Epithelial cell of proximal tubule (primary cell): ENCODE results near the gene PLPP2. TPM values are rescaled to one million over a fixed set of nuclear protein-coding genes. Genes with fewer than 3 reads are reported as not detected.
"Not testable (repeated sequence)": the region's sequence is repeated elsewhere in the genome, so short reads cannot be mapped to it uniquely, and the experiment has no call there.

ENCODE experiments used
- DNase-seq: peaks from one replicate; pipeline ENCODE4 v3.0.0-alpha.2; 2011; ENCODE audit warnings: low read depth
- H3K4me3 ChIP-seq: 2 replicates; pipeline ENCODE4 v1.5.1; 2011; ENCODE audit warnings: low read depth, mild to moderate bottlenecking, low read length
- CTCF ChIP-seq: conservative IDR thresholded peaks from 2 replicates; pipeline ENCODE4 v1.5.1; 2012; ENCODE audit warnings: low read depth, mild to moderate bottlenecking, low read length
- total RNA-seq: library from RNA; depleted of rRNA; stranded (reverse); fragments of >200 nt; gene quantifications from 2 replicates; pipeline ENCODE4 v1.2.3, GENCODE V29; 2015

Gene PLPP2
- total RNA-seq, 1 donor from 2014 or later: 45.2 TPM

GRCh38 chr19:269241-269640 is 22.0 kb downstream of the PLPP2 start:
- TF ChIP-seq CTCF: no peak
- no peak overlapping the region for H3K4me3 ChIP-seq
- no peak for DNase-seq

- DNase-seq: no peak
- TF ChIP-seq CTCF: no peak
- no peak overlapping the region for H3K4me3 ChIP-seq
Observed at GRCh38 chr19:262125-262524, 29.1 kb downstream of the PLPP2 start.

GRCh38 chr19:256804-257203 is 34.4 kb downstream of the PLPP2 start:
- DNase-seq, H3K4me3 ChIP-seq: not testable (repeated sequence)

- not testable (repeated sequence) for H3K4me3 ChIP-seq, DNase-seq
Observed at GRCh38 chr19:252421-253186, 38.6 kb downstream of the PLPP2 start.

- no peak for TF ChIP-seq CTCF
- DNase-seq: no peak
- no peak overlapping the region for H3K4me3 ChIP-seq
Observed at GRCh38 chr19:246551-246950, 44.7 kb downstream of the PLPP2 start.

GRCh38 chr19:245900-246299 is 45.3 kb downstream of the PLPP2 start:
- DNase-seq: not testable (repeated sequence)

GRCh38 chr19:245457-245856 is 45.7 kb downstream of the PLPP2 start:
- DNase-seq: no peak
- TF ChIP-seq CTCF: no peak
- no peak overlapping the region for H3K4me3 ChIP-seq

More at GRCh38 chr19:245900-246299, 45.3 kb downstream of the PLPP2 start:
- H3K4me3 ChIP-seq: peak overlapping the region; percentile 35

Other genes with a start within 250 kb of the PLPP2 start
- gene OR4F17, start 184.3 kb downstream of the PLPP2 start, total RNA-seq: not detected in 2 replicates
- 12.0 and 21.3 TPM in 2 replicates for gene MIER2, start 53.4 kb upstream of the PLPP2 start, total RNA-seq
- 0.12 TPM in 1 of 2 replicates, not detected in the other for gene C2CD4C, start 117.7 kb upstream of the PLPP2 start, total RNA-seq
- 0.07 and 2.1 TPM in 2 replicates for gene SHC2, start 169.6 kb upstream of the PLPP2 start, total RNA-seq
- 0.17 TPM in 1 of 2 replicates, not detected in the other for gene MADCAM1, start 205.1 kb upstream of the PLPP2 start, total RNA-seq
- 56.4 and 78.1 TPM in 2 replicates for gene TPGS1, start 216.1 kb upstream of the PLPP2 start, total RNA-seq
- gene CDC34, start 240.4 kb upstream of the PLPP2 start, total RNA-seq: 142 and 265 TPM in 2 replicates